ENCODE results near the gene UPK1A.

DNA sequence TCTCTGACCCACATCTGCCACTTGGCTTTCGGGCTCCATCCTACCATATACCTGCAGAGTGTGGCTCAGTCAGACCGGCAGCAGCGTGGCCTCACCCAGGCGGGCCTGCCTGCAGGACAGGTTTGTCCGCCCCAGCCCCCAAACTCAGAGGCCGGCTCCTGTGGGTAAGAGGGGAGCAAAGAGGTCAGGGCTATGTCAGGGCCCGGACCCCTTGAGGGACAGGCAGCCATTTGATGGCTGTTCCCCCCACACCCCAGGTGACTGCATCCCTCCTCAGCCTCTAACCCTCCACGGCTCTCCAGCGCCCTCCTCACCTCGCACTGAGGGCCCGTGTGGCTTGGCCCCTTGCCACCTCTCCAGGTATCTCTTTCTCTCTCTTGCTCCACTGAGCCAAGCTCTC, 25.7 kb downstream of the UPK1A start:
- no peak for TF ChIP-seq POLR2A (IDR thresholded peaks at IDR 0.05)
- TF ChIP-seq, protein P1, sequence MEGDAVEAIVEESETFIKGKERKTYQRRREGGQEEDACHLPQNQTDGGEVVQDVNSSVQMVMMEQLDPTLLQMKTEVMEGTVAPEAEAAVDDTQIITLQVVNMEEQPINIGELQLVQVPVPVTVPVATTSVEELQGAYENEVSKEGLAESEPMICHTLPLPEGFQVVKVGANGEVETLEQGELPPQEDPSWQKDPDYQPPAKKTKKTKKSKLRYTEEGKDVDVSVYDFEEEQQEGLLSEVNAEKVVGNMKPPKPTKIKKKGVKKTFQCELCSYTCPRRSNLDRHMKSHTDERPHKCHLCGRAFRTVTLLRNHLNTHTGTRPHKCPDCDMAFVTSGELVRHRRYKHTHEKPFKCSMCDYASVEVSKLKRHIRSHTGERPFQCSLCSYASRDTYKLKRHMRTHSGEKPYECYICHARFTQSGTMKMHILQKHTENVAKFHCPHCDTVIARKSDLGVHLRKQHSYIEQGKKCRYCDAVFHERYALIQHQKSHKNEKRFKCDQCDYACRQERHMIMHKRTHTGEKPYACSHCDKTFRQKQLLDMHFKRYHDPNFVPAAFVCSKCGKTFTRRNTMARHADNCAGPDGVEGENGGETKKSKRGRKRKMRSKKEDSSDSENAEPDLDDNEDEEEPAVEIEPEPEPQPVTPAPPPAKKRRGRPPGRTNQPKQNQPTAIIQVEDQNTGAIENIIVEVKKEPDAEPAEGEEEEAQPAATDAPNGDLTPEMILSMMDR (IDR thresholded peaks at IDR 0.05), result no peak
